HL-60 (cell line): ENCODE data around the gene NETO1.

Experiments used
- CTCF ChIP-seq: IDR thresholded peaks from one replicate; pipeline ENCODE4 v1.5.1; 2011; ENCODE audit warnings: low read length, control low read depth, inconsistent platforms; ENCODE audit not compliant: insufficient read depth
- GABPA ChIP-seq: IDR thresholded peaks from 2 replicates; pipeline ENCODE4 v1.6.1; 2012; ENCODE audit warnings: low read depth
- POLR2AphosphoS5 ChIP-seq: IDR thresholded peaks from 2 replicates; pipeline ENCODE4 v1.6.1; 2012; ENCODE audit warnings: low read depth
- REST ChIP-seq: IDR thresholded peaks from 2 replicates; pipeline ENCODE4 v1.6.1; 2012; ENCODE audit warnings: low read depth; ENCODE audit not compliant: insufficient replicate concordance
- SPI1 ChIP-seq: IDR thresholded peaks from 2 replicates; pipeline ENCODE4 v1.6.1; 2012; ENCODE audit warnings: low read depth, mild to moderate bottlenecking, borderline replicate concordance

GRCh38 chr18:72697706-72698105 lies 170.1 kb downstream of the NETO1 start:
- no peak for TF ChIP-seq CTCF
- TF ChIP-seq REST = no peak
- no peak for TF ChIP-seq POLR2AphosphoS5
- TF ChIP-seq GABPA = no peak
- no peak for TF ChIP-seq SPI1
